Uterus (tissue), 2 donors: Measurements from ENCODE around the gene DDX20.

Source experiments
- CTCF ChIP-seq, 4 experiments: fragments of 200-600 bp in 2 of 4; fragments of 450-650 bp in 2 of 4; sonication (generic) in 2 of 4; IDR thresholded peaks; one replicate each; pipeline ENCODE4 v1.5.1; 2016 to 2019; ENCODE audit warnings: antibody characterized with exemption in 4 of 4, mild to moderate bottlenecking in 2 of 4, moderate library complexity in 1 of 4
- POLR2A ChIP-seq, 2 donors: fragments of 450-650 bp; IDR thresholded peaks; one replicate each; pipeline ENCODE4 v1.6.1; 2016; ENCODE audit warnings: antibody characterized with exemption in 2 of 2, mild to moderate bottlenecking in 1 of 2, moderate library complexity in 1 of 2

- no peak for TF ChIP-seq POLR2A (IDR thresholded peaks at IDR 0.05)
- no peak for TF ChIP-seq CTCF (IDR thresholded peaks at IDR 0.05)
These were observed 38.3 kb upstream of the DDX20 start for GRCh38 chr1:111717450-111717849.
